Fibroblast of mammary gland (primary cell): Measurements from ENCODE around the gene OSTM1.

ENCODE experiments used
- DNase-seq: peaks from one replicate; pipeline ENCODE4 v3.0.0-alpha.2; 2010; ENCODE audit warnings: low read depth
- H3K4me3 ChIP-seq: 2 replicates; pipeline ENCODE4 v1.5.1; 2011; ENCODE audit warnings: low read depth, mild to moderate bottlenecking, low read length, moderate library complexity; ENCODE audit not compliant: control insufficient read depth
- TF ChIP-seq, protein P1 (sequence below): conservative IDR thresholded peaks from 2 replicates; pipeline ENCODE4 v1.5.1; 2011; ENCODE audit warnings: low read depth, low read length, inconsistent platforms; ENCODE audit not compliant: control insufficient read depth, insufficient read depth

Gene OSTM1

GRCh38 chr6:108082539-108082938 is 8.0 kb upstream of the OSTM1 start:
- no peak overlapping the region for H3K4me3 ChIP-seq
- TF ChIP-seq, protein P1, sequence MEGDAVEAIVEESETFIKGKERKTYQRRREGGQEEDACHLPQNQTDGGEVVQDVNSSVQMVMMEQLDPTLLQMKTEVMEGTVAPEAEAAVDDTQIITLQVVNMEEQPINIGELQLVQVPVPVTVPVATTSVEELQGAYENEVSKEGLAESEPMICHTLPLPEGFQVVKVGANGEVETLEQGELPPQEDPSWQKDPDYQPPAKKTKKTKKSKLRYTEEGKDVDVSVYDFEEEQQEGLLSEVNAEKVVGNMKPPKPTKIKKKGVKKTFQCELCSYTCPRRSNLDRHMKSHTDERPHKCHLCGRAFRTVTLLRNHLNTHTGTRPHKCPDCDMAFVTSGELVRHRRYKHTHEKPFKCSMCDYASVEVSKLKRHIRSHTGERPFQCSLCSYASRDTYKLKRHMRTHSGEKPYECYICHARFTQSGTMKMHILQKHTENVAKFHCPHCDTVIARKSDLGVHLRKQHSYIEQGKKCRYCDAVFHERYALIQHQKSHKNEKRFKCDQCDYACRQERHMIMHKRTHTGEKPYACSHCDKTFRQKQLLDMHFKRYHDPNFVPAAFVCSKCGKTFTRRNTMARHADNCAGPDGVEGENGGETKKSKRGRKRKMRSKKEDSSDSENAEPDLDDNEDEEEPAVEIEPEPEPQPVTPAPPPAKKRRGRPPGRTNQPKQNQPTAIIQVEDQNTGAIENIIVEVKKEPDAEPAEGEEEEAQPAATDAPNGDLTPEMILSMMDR, result no peak
- DNase-seq, result no peak

GRCh38 chr6:108080010-108080780 is 5.7 kb upstream of the OSTM1 start:
- no peak overlapping the region for H3K4me3 ChIP-seq
- peak; percentile 59 for DNase-seq

GRCh38 chr6:108078191-108078590 is 3.6 kb upstream of the OSTM1 start:
- TF ChIP-seq, protein P1, result no peak
- DNase-seq, result no peak
- H3K4me3 ChIP-seq, result no peak overlapping the region

More at GRCh38 chr6:108080010-108080780, 5.7 kb upstream of the OSTM1 start:
- TF ChIP-seq, protein P1, result no peak

DNA sequence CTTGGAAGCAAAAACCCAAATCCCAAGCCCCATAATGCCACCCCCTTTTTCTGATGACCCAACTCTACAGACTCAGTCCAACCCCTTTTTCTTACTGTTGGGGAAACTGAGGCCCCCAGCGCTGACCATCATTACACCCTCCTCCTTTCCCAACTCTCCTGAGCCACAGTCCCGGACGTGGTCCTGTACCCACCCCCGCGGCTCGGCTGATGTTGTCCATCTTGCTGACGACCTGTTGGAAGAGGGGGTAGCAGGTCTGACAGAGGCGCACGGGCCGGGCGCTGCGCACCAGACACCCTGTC is 533 bp downstream of the OSTM1 start:
- TF ChIP-seq, protein P1, result no peak
- no peak for DNase-seq
- peak overlapping the region; percentile 90 for H3K4me3 ChIP-seq

DNA sequence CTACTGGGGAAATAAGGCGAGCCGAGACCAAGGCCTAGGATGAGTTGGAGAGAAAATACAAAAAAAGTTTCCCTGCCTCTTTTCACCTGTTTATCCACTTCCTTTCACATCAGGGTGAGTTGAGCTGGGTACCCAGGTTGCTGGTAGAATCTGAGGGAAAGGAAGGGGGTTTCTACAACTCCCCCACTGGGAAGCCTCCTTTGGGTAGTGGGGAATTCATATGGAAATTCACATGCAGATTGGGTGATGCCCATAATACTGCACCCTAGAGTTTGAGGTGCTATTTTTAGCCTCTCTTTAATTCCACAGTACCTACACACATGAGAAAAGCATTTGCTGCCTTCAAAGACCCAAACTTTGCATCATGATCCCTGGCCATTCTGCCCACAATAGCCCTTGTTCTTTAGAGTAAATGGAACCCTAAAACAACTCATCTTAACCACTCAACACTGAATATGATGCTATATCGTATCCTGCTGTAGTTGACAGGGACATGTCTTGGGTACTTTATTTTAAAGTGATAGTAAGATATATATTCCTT is 2.7 kb downstream of the OSTM1 start:
- TF ChIP-seq, protein P1, result no peak
- no peak overlapping the region for H3K4me3 ChIP-seq
- DNase-seq, result no peak

GRCh38 chr6:108068618-108069017 is 5.9 kb downstream of the OSTM1 start:
- no peak for DNase-seq
- no peak overlapping the region for H3K4me3 ChIP-seq
- TF ChIP-seq, protein P1, result no peak

GRCh38 chr6:108068182-108068581 is 6.4 kb downstream of the OSTM1 start:
- TF ChIP-seq, protein P1, result no peak
- DNase-seq, result no peak
- H3K4me3 ChIP-seq, result no peak overlapping the region
